HCT116 (cell line): ENCODE measurements around the gene OR2T33. TPM values are rescaled to one million over a fixed set of nuclear protein-coding genes. Genes with fewer than 3 reads are reported as not detected.

Source experiments
- ATAC-seq: fragments of 200-7000 bp; cut with Tn5 transposase; 2 replicates; pipeline ENCODE4 v1.9.1; 2020; ENCODE audit warnings: mild to moderate bottlenecking, moderate library complexity
- BruUV-seq: library from RNA; stranded (reverse); fragments of 400-500 nt; replicated peaks from 2 replicates; lab custom pipeline; 2021; lab: Mats Ljungman, UMichigan
- CTCF ChIA-PET: fragments of 300-600 bp; sonication (Branson Sonifier 250); formaldehyde crosslinking; loops from one replicate; lab custom pipeline; 2021; ENCODE audit warnings: antibody characterized with exemption; lab: Charles Lee
- POLR2A ChIA-PET: fragments of 300-600, 350-600 bp; sonication (Branson Sonifier 250); formaldehyde crosslinking; loops from one replicate; lab custom pipeline; 2021; ENCODE audit warnings: antibody characterized with exemption; lab: Charles Lee
- RAD21 ChIA-PET, 2 experiments: fragments of 300-600 bp; sonication (Branson Sonifier 250); formaldehyde crosslinking; loops; one replicate each; lab custom pipeline; 2023; ENCODE audit warnings: low total read pairs in 2 of 2; ENCODE audit not compliant: uncharacterized antibody in 2 of 2, unreplicated experiment in 2 of 2, low non-redundant PET in 1 of 2; lab: Charles Lee
- DNase-seq: peaks from one replicate; pipeline ENCODE4 v3.0.0-alpha.2; 2010; ENCODE audit warnings: low read depth, low spot score
- H2AFZ ChIP-seq: fragments of 200-600 bp; shearing (Covaris generic), sonication (generic); 2 replicates; pipeline ENCODE4 v1.6.1; 2017; ENCODE audit warnings: low read depth, mixed run types, mixed read lengths, antibody characterized with exemption, low read length; ENCODE audit not compliant: poor library complexity, severe bottlenecking
- H3K27ac ChIP-seq: 2 replicates; pipeline ENCODE4 v1.5.1; 2012; ENCODE audit warnings: low read depth, low read length
- H3K27me3 ChIP-seq: fragments of 200-600 bp; sonication (generic); 2 replicates; pipeline ENCODE4 v1.6.1; 2016; ENCODE audit warnings: mixed run types, low read length, mixed read lengths; ENCODE audit not compliant: insufficient read depth
- H3K36me3 ChIP-seq, 2 experiments: fragments of 200-500 bp in 1 of 2; fragments of 200-600 bp in 1 of 2; sonication (Bioruptor generic) in 1 of 2; sonication (generic) in 1 of 2; 2 replicates each; pipeline versions ENCODE4 v1.5.1 to v1.6.1; 2014 to 2016; ENCODE audit warnings: low read length in 2 of 2, inconsistent platforms in 1 of 2, mixed read lengths in 1 of 2, mixed run types in 1 of 2; ENCODE audit not compliant: insufficient read depth in 2 of 2, control insufficient read depth in 1 of 2
- H3K4me1 ChIP-seq, 2 experiments: fragments of 200-600 bp in 1 of 2; sonication (generic) in 1 of 2; 2 replicates each; pipeline versions ENCODE4 v1.5.1 to v1.6.1; 2012 to 2017; ENCODE audit warnings: low read length in 2 of 2, inconsistent platforms in 1 of 2, mild to moderate bottlenecking in 1 of 2, mixed read lengths in 1 of 2, mixed run types in 1 of 2, moderate library complexity in 1 of 2; ENCODE audit not compliant: insufficient read depth in 2 of 2, control insufficient read depth in 1 of 2
- H3K4me2 ChIP-seq: fragments of 200-600 bp; sonication (generic); 2 replicates; pipeline ENCODE4 v1.6.1; 2017; ENCODE audit warnings: mixed run types, low read length, mixed read lengths
- H3K4me3 ChIP-seq, 2 experiments: fragments of 200-600 bp in 1 of 2; sonication (generic) in 1 of 2; replicated peaks in 1 of 2; 2 replicates each; pipeline ENCODE4 v1.5.1; 2011 to 2016; ENCODE audit warnings: low read length in 2 of 2, control low read depth in 1 of 2, low read depth in 1 of 2, mild to moderate bottlenecking in 1 of 2, mixed read lengths in 1 of 2, mixed run types in 1 of 2
- H3K79me2 ChIP-seq: fragments of 200-600 bp; sonication (generic); 2 replicates; pipeline ENCODE4 v1.6.1; 2017; ENCODE audit warnings: mild to moderate bottlenecking, mixed run types, low read length, moderate library complexity, mixed read lengths; ENCODE audit not compliant: insufficient read depth
- H3K9ac ChIP-seq: fragments of 200-600 bp; sonication (generic); 2 replicates; pipeline ENCODE4 v1.6.1; 2016; ENCODE audit warnings: low read length, mixed read lengths
- H3K9me2 ChIP-seq: fragments of 200-600 bp; sonication (generic), shearing (Covaris generic); 2 replicates; pipeline ENCODE4 v1.6.1; 2017; ENCODE audit warnings: mixed run types, mild to moderate bottlenecking, moderate library complexity; ENCODE audit not compliant: insufficient read depth
- H3K9me3 ChIP-seq, 2 experiments: fragments of 200-500 bp in 1 of 2; fragments of 200-600 bp in 1 of 2; sonication (Bioruptor generic) in 1 of 2; sonication (generic) in 1 of 2; 2 replicates each; pipeline ENCODE4 v1.6.1; 2014 to 2017; ENCODE audit warnings: low read length in 2 of 2, mixed read lengths in 2 of 2, inconsistent platforms in 1 of 2, low read depth in 1 of 2, mild to moderate bottlenecking in 1 of 2, mixed run types in 1 of 2, moderate library complexity in 1 of 2; ENCODE audit not compliant: control insufficient read depth in 1 of 2, insufficient read depth in 1 of 2
- H4K20me1 ChIP-seq: fragments of 200-600 bp; sonication (generic), shearing (Covaris generic); 2 replicates; pipeline ENCODE4 v1.6.1; 2017; ENCODE audit warnings: mixed run types, mild to moderate bottlenecking, moderate library complexity; ENCODE audit not compliant: insufficient read depth
- ELF1 ChIP-seq: IDR thresholded peaks from 2 replicates; pipeline ENCODE4 v1.6.1; 2012; ENCODE audit warnings: low read depth, borderline replicate concordance
- EZH2 ChIP-seq: fragments of 200-600 bp; sonication (generic); IDR thresholded peaks from 2 replicates; pipeline ENCODE4 v1.6.1; 2017; ENCODE audit warnings: antibody characterized with exemption, mixed run types
- POLR2A ChIP-seq: IDR thresholded peaks from 2 replicates; pipeline ENCODE4 v1.7.0; 2011; ENCODE audit warnings: borderline replicate concordance; ENCODE audit not compliant: insufficient read depth, insufficient read length; ENCODE audit errors: extremely low read depth
- SP1 ChIP-seq: IDR thresholded peaks from 2 replicates; pipeline ENCODE4 v1.6.1; 2012; ENCODE audit warnings: low read depth
- TCF7L2 ChIP-seq: IDR thresholded peaks from 2 replicates; pipeline ENCODE4 v1.7.0; 2011; ENCODE audit warnings: borderline replicate concordance, inconsistent platforms; ENCODE audit not compliant: insufficient read depth, insufficient read length; ENCODE audit errors: extremely low read depth
- intact Hi-C: fragments of 100-400 bp; cut with micrococcal nuclease; formaldehyde crosslinking; loops from 2 replicates; pipeline ENCODE4 v1.10.0; 2022
- total RNA-seq: library from RNA; stranded (reverse); gene quantifications from one replicate; pipeline ENCODE4 v1.2.1, GENCODE V29; 2021; ENCODE audit not compliant: unreplicated experiment
- TF ChIP-seq, protein P1 (sequence below): IDR thresholded peaks from 2 replicates; pipeline ENCODE4 v1.6.1; 2012

OR2T33 gene
- total RNA-seq, 1 experiment from 2014 or later, result not detected

DNA sequence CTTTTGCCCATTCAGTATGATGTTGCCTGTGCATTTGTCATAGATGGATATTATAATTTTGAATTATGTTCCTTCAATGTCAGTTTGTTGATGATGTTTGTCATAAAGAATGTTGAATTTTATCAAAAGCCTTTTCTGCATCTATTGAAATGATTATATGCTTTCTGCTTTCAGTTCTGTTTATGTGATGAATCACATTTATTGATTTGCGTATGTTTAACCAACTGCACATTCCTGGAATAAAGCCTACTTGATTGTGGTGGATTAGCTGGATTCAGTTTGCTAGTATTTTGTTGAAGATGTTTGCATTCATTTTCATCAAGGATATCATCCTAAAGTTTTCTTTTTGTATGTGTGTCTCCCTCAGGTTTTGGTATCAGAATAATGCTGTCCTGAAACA lies 52.2 kb downstream of the OR2T33 start:
- Histone ChIP-seq H3K27ac (no peak overlapping the region), H3K4me1 (no peaks in the 10 kb centered on the region), H3K9me2 (no peaks in the 10 kb centered on the region), H3K36me3 (no peaks in the 10 kb centered on the region), H3K4me2 (no peak overlapping the region), H4K20me1 (no peaks in the 10 kb centered on the region), H3K4me3 (no peak overlapping the region), H3K9me3 (peaks cover 3 to 22% of the 10 kb centered on the region in 2 experiments; a peak in 2 of 4 replicates), H3K79me2 (no peaks in the 10 kb centered on the region), H3K9ac (no peak overlapping the region), H3K27me3 (no peaks in the 10 kb centered on the region), H2AFZ (no peak overlapping the region)
- no peak for DNase-seq
- ChIA-PET RAD21 (no interaction called here), CTCF (no interaction called here), POLR2A (no interaction called here)
- intact Hi-C loops, result no loop called here
- no peak for ATAC-seq
- TF ChIP-seq POLR2A (no peak), ELF1 (no peak), TCF7L2 (no peak), SP1 (no peak), EZH2 (no peak)
- TF ChIP-seq, protein P1, sequence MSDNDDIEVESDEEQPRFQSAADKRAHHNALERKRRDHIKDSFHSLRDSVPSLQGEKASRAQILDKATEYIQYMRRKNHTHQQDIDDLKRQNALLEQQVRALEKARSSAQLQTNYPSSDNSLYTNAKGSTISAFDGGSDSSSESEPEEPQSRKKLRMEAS, result no peak
- BruUV-seq, result no TSS peak

Other genes starting within 250 kb of the OR2T33 start
- gene OR2L2, start 247.9 kb downstream of the OR2T33 start, total RNA-seq, result not detected
- gene OR2L3, start 231.1 kb downstream of the OR2T33 start, total RNA-seq, result not detected
- not detected for gene OR2L13, start 182.8 kb downstream of the OR2T33 start, total RNA-seq
- gene OR2M5, start 132.8 kb downstream of the OR2T33 start, total RNA-seq, result not detected
- not detected for gene OR2M2, start 103.2 kb downstream of the OR2T33 start, total RNA-seq
- not detected for gene OR2M3, start 80.7 kb downstream of the OR2T33 start, total RNA-seq
- gene OR2M4, start 46.6 kb downstream of the OR2T33 start, total RNA-seq, result not detected
- not detected for gene OR2T12, start 25.4 kb upstream of the OR2T33 start, total RNA-seq
- not detected for gene OR2M7, start 46.6 kb upstream of the OR2T33 start, total RNA-seq
- gene OR14C36, start 70.8 kb upstream of the OR2T33 start, total RNA-seq, result not detected
- not detected for gene OR2T4, start 83.7 kb upstream of the OR2T33 start, total RNA-seq
- not detected for gene OR2T6, start 97.8 kb upstream of the OR2T33 start, total RNA-seq
- gene OR2T1, start 125.1 kb upstream of the OR2T33 start, total RNA-seq, result not detected
- gene OR2T2, start 167.7 kb upstream of the OR2T33 start, total RNA-seq, result not detected
- not detected for gene OR2T3, start 195.4 kb upstream of the OR2T33 start, total RNA-seq
- not detected for gene OR2T5, start 210.6 kb upstream of the OR2T33 start, total RNA-seq
- gene OR2G6, start 230.1 kb upstream of the OR2T33 start, total RNA-seq, result not detected